ENCODE data around the gene TMEM205.
"Not testable (repeated sequence)": the region's sequence is repeated elsewhere in the genome, so short reads cannot be mapped to it uniquely, and the experiment has no call there.

Gene TMEM205

GRCh38 chr19:11339254-11340098 lies 6.6 kb downstream of the TMEM205 start, which contains the start of gene RAB3D:
TSS of gene RAB3D (minus strand) at chr19:11339657. CDS start at chr19:11337399, 2,258 bp downstream.
- ChIA-PET CTCF (interaction anchor here (0.8 to 1.8 kb wide), 7 partner anchors 10 to 143 kb away, joined by 3 to 11 read pairs (median 4); no protein-coding TSS in a partner anchor), POLR2A (interaction anchor here (0.6 kb wide), 1 partner anchor 15 kb away, joined by 3 read pairs; no protein-coding TSS in a partner anchor)
- DNase-seq (ENCODE audit: extremely low spot score): peak; percentile 97
- no peak for TF ChIP-seq CTCF (IDR thresholded peaks at IDR 0.05; ENCODE audit: control extremely low read depth, extremely low read depth, low read depth, missing control alignments)

DNA sequence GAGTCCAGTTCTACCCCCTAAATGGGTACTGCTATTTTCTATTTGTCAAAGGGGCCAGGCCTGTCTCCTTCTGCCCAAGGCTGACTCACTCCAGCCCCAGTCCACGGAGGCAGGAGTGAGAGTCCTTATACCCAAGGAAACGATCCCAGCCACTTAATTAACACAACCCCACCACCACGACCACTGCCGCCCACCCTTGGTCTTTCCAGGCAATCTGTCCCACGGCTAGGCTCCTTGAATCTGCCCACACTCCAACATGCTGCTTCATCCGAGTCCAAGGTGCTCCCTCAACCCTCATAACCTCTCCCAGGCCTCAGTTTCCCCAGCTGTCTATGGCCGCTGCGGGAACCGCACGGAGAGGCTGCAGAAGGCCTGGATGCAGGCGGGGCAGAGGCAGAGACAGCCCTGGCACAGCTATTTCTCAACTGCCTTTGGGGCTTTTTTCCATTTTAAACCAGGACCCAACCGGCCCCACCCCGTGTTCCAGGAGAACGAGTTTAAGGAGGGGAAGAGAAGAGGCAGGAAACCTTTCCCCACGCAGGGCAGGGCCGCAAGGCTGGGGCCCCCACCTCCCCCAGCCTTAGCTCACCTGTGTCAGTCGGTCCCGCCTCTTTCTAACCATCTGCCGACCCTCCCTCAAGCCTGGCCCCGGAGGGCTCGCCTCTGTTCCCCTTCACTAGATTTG lies 7.4 kb downstream of the TMEM205 start:
- no peak for TF ChIP-seq CTCF (IDR thresholded peaks at IDR 0.05; ENCODE audit: control extremely low read depth, extremely low read depth, low read depth, missing control alignments)
- ChIA-PET CTCF (interaction anchor here (1.3 to 1.8 kb wide), 2 partner anchors 14 to 43 kb away, joined by 5 to 8 read pairs; no protein-coding TSS in a partner anchor), POLR2A (no interaction called here)
- no peak for DNase-seq (ENCODE audit: extremely low spot score)

GRCh38 chr19:11338121-11338520 lies 7.9 kb downstream of the TMEM205 start:
- POLR2A ChIA-PET: no interaction called here
- TF ChIP-seq CTCF (IDR thresholded peaks at IDR 0.05; ENCODE audit: control extremely low read depth, extremely low read depth, low read depth, missing control alignments): no peak
- CTCF ChIA-PET: interaction anchor here (0.9 to 1.8 kb wide), 3 partner anchors 13 to 43 kb away, joined by 3 to 8 read pairs (median 5); no protein-coding TSS in a partner anchor
- no peak for DNase-seq (ENCODE audit: extremely low spot score)

GRCh38 chr19:11337080-11337479 lies 9.0 kb downstream of the TMEM205 start:
- no peak for DNase-seq (ENCODE audit: extremely low spot score)
- CTCF ChIA-PET: no interaction called here

DNA sequence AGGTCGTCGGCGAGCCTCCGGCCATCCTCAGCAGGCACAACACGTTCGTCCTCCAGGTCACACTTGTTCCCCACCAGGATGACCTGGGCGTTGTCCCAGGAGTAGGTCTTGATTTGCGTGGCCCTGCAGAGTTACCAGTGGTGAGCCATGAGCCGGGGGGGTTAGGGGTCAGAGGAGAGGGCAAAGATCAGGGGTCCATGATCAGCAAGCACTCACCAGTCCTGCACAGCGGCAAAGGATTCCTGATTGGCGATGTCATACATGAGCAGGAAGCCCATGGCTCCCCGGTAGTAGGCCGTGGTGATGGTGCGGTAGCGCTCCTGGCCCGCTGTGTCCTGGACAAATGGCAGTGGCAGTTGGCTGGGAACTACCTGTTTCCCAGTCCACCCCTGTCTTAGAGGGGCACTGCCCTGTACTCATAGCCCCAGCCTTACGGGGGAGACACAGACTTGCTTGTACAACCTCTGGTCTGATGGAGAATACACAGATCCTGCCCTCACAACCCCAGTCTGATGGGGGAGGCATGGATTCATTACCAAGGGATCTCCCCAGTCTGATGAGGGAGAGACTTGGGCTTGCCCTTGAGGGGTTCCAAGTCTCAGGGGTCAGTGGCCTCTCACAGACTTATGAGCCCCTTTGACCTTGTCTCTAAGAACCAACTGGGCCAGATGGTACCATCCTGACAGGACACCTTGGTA lies 10.5 kb downstream of the TMEM205 start:
- ChIA-PET CTCF (no interaction called here), POLR2A (no interaction called here)
- no peak for TF ChIP-seq CTCF (IDR thresholded peaks at IDR 0.05; ENCODE audit: control extremely low read depth, extremely low read depth, low read depth, missing control alignments)

More at GRCh38 chr19:11337080-11337479, 9.0 kb downstream of the TMEM205 start:
- POLR2A ChIA-PET: interaction anchor here (0.7 kb wide), 1 partner anchor 100 kb away, joined by 5 read pairs; no protein-coding TSS in a partner anchor
- TF ChIP-seq CTCF (IDR thresholded peaks at IDR 0.05; ENCODE audit: control extremely low read depth, extremely low read depth, low read depth, missing control alignments): no peak

GRCh38 chr19:11333838-11334237 lies 12.2 kb downstream of the TMEM205 start:
- DNase-seq (ENCODE audit: extremely low spot score); POLR2A ChIA-PET: not testable (repeated sequence)
- CTCF ChIA-PET: interaction anchor here (1.2 kb wide), 1 partner anchor 12 kb away, joined by 4 read pairs; the partner anchor contains the start of genes CCDC159 and TMEM205

More for the DNA sequence above, 10.5 kb downstream of the TMEM205 start:
- DNase-seq (ENCODE audit: extremely low spot score): no peak

Measured in GM10248 (cell line).